NCI-H82 treated with DMSO at 0.1 percent for 48 hours (cell line): ENCODE data around the gene DCC.

Experiments used
- DNase-seq: peaks from one replicate; lab custom pipeline; 2025; ENCODE audit not compliant: unreplicated experiment; lab: John Stamatoyannopoulos, UW

Gene DCC

DNA sequence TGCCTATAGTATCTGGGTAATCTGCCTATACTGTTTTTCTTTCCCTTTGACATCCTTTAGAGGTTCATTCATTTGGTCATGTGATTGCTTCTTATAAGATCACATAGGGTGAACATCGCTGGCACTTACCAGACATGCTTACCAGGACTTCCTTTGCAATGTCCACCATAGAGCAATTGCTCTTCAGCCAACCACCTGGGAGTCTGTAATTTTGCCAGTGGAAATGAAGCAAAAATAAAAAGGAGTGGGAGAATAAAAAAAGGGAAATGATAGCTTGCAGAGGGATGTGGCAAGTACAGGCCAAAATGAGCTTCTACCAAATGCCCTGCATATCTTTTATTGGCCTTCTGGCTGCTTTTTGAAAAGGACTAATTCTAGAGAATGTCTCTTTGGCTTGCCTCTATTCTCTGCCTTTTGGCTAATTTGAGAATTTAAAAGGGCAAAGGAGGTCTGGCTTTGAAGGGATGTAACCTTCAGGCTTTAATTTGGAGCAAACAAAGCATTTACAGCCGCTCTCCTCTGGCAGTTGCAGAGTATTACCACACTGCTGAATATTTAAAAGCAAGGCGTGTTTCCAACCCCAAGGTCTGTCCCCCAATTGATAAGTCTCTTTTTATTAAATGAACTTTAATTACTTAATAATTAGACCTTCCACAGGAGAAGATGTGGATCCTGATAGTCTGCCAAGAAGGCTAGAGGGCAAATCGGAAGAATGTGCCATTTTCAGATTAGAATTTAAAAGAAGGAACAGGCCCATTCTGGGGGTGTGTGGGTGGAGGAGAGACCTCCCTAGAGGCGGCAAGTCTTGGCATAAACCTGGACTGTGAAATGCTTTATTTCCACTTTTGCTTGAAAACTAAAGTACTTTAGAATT, 557.9 kb downstream of the DCC start:
- DNase-seq, result no peak

DNA sequence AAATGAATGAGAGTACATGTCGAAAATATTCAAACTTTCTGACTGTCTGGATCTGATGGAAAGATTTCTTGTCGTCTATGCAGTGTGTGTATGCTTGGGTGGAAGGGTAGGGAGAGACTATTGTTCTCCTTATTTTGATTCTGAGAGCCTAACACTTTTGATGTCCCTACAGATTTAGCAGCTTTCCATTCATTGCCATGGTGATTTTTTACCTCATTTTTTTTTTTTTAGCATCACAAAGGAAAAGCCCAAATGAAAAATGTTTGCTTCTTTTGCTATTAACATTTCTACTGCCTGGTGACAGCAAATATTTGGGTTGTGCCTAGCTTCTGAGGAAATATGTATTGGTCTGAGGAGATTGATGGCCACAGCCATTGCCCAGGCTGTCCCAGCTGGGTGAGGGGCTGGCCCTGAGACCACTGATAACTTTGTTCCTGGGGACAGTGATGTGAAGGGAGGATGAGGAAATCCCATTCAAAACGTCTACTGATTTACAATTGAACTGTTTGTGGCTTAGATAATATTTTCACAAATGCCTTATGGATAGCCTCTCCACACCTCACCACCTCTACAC, 558.6 kb downstream of the DCC start:
- no peak for DNase-seq

DNA sequence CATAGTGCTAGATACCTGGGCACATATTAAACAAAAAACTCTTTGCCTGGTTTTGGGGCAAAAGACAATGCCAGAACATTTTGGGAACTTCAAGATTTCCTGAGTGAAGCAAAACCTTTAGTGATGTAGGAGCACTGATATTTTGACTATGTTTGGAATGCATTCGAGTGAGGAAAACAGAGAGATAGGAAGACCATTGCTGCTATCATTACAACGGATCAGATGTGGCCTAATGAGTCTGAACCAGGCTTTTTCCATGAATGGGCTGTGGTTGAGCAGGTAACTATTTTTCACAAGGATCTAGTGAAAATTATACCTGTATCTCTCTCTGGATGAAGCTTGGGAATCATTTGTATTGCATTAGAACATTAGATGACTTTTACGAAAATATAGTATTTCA, 562.2 kb downstream of the DCC start:
- no peak for DNase-seq

DNA sequence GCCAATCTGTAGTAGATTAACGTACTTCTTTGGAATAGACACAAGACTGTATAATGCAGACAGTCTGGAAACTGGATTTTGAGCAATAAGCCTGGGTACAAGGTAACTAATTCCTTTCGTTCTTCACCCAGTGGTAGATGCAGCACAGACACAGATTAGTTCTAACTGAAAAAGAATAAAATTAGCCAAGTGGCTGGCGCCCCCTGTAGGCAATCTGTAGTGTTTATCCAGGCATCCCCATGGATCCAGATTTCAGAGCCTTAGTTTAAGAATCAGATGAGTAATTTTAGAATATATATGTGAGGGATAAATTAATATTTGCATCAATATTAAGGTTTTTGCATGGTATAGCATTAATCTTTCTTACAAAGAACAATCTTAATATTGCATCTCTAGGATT, 563.9 kb downstream of the DCC start:
- DNase-seq, result peak; percentile 43

DNA sequence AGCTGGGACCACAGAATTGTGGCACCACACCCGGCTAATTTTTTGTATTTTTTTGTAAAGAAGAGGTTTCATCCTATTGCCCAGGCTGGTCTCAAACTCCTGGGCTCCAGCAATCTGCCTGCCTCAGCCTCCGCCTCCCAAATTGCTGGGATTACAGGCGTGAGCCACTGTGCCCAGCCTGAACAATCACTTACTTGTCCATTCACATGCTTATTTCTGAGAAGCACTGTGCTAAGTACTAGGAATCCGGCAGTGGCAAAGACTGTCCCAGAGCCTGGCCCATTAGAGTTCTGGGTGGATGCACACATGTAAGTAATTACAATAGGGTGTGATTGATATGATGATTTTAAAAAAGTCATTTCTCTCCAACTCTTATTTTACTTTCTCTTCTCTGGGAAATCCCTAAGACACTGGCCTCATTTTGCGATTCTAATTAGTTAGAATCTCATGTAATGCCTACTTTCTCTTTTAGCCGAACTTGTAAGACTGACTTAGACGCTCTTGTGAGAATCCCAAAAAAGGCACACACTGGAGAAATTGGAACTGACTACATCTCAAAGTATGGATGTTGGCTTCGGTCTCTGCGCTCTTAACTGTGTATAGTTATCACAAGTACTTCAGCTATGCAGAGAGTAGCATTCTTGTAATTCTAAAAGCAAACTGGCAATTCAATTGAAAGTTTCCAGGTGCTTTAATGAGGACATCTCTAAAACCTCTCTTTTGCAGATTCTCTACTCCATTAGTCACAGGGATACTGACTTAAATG, 567.7 kb downstream of the DCC start:
- no peak for DNase-seq

DNA sequence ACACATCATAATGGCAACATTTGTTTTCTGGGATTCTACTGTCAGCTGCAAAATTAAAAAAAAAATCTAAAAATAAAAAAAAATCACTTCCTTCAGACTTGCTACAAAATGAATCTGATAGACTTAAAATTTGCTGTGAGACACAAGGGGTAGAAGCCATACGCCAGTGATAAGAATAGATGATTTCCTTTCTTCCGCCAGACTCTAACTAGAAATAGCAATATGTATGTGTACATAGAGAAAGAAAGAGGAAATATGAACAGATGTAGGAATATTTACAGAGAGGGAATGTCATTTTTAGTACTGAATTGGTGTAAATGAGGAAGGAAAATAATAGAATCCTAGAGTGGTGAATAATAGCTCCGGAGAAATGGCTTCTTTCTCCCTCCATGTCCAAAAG, 574.2 kb downstream of the DCC start:
- DNase-seq, result no peak

DNA sequence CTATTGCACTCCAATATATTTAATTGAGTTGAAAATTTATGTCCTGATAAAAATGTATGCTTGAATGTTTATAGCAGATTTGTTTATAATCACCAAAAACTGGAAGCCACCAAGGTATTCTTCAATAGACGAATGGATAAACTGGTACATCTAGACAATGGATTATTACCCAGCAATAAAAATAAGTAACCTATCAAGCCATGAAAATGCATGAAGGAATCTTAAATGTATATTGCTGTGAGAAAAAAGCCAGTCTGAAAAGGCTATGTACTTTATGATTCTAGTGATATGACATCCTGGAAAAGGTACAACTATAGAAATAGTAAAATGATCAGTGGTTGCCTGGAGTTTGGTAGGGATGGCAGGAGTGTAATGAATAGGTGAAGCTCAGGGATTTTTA, 580.7 kb downstream of the DCC start:
- DNase-seq, result no peak

DNA sequence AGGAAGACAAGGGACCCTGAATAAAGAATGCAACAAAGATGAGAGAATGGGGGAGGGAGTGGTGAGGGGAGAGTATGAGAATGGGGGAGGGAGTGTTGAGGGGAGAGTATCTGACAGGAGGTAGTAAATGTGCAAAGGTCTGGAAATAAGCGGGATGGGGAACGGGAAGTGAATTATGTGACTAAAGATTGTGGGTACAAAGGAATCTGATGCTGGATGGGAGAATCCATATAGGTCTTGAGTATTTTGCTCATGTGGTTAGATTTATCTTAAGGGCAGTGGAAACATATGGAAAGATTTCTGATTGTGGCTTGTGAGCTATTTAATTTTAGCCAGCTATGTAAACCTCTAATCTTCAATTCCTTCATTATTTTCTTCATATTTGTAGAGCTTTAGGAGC, 593.4 kb downstream of the DCC start:
- no peak for DNase-seq

DNA sequence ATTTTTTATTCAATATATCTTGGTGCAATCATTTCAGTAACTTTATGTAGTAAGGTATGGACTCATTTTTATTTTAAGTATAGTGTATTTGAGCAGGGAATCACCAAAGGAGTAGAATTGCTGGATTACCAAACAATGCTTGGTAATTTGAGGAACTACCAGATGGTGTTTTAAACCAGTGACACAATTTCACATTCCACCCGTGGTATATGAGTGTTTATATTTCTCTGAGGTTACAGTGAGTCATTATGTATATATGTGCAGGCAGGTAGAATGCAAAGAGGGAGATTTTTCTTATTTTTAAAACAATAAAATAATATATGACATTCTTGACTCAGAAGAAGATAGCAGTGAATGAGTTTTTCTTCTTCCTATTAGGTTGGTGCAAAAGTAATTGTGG, 596.9 kb downstream of the DCC start:
- no peak for DNase-seq

DNA sequence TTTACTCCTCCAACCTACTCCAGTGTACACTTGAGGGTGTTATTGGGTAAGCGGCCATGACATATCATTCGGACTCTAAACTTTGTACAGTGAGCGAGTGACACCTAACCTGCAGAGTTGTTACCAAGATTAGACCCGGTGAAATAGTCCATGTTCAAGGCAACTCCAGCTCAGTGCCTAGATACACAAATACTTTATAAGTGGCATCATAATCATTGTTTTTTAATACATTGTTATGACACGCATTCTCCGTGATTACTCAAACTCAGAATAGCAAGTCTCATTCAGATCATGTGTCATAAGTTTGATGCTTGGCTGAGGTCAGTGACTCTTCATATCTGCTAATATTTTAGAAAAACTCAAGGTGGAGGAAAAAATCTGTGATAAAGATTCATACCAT, 597.8 kb downstream of the DCC start:
- no peak for DNase-seq

DNA sequence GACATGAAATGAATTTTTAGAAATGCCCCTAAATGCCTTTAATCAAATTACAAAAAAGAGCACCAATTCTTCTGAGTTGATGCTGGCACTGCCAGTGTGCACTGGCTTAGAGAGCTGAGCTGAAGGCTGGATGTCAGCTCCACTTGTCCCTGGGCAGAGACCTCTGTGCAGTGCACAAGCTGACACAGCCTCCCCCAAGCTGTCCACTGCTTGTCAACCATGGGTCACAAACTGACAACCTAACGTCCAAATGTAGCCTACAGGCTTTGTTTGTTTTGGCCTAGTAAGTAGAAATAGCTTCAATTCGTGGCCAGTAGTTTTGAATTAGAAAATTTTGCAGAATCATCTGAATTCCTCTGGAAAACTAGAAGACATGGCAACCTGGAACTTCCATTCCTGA, 605.6 kb downstream of the DCC start:
- DNase-seq, result no peak

DNA sequence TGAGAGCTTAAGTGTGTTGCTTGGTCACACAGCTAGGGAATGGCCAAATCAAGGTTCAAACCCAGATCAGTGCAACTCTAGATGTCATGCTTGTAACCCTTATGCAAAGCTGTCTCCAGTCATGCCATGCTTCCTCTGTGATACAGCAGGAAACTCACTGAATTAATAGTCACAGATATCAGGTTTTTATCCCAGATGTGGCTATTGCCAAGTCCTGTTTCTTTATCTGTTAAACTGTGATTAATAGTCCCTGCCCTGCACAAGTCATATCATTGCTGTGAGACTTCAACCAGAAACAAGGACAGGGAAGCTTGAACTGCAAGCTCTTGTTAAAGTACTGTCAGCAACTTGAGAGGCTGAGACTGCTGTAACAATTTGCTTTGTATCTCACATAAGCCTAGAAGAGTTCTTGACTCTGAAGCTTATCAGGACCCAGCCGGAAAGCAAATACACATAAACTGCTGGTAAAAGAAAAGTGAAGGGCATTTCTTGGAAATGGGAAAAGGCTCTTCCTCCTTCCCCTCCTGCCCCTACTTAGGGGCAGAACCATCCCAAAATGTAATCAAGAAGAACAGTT, 609.0 kb downstream of the DCC start:
- DNase-seq, result no peak

DNA sequence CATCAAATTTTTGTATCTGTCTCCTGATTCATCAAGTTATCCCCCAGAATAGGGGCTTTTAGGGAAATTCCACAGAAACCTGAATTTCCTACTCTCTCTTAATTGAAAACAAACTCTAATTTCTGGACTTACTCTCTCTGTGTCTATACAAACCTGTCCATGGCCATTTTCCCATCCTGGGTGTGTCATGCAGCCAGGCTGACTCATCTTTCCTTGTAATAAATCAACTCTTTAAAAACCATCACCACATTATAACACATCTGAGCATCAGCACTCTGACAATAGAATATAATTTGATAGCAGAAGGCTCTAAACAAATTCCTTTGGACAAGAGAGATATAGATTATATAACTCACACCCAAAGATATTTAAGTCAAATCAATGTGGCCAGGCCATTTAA, 610.2 kb downstream of the DCC start:
- no peak for DNase-seq

DNA sequence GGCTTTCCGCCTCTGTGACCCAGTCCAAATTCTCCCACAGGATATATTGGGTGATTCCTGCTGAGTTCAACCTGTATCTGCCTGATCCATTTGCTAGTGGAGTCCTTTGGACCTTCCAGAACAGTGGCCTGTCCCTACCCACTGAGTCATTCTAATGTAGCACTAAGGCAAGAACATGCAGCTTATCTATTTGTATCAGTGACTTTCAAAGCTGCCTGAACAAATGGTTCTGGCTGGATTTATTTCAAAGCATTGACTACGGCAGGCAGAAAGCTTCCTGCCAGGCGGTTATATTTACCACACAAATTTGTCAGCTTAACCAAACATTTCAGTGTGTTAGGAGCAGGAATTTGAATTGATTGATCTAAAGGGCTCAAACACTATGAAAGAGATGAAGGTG, 613.4 kb downstream of the DCC start:
- DNase-seq, result no peak

DNA sequence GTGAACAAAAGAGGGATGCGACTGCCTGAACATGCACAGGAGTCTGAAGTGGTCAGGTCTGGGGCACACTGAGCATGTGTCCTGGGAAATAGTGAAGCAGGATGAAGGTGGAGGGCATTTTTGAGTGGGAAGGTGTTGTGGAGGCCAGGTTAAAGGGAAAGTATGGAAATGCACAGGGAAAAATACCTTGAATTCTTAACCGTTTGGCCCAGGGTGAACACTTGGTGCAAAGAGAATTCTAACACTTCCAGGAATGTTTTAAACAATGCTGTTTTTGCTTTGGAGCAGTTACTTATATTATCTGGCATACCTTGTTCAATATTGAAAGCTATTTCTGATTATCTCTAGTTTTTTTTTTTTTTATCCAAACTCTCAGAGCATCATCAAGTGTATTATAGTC, 623.5 kb downstream of the DCC start:
- no peak for DNase-seq

DNA sequence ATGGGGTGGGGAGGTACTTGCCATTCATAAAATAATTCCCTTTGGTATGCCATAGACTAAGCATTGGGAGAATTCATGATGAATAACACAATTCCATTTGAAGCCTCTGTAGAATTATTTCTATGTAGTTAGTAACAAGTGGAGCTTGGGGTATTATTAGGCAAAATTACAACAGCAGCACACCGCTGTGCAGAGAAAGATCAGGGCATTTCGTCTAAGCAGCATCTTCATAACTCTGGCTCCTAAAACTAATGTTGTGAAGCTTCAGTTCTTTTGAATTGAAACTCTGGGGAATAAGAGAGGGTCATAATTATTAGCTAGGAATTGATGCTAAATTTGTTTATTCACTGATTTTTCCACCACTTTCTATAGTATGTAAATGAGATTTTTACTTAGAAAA, 630.7 kb downstream of the DCC start:
- DNase-seq, result no peak

DNA sequence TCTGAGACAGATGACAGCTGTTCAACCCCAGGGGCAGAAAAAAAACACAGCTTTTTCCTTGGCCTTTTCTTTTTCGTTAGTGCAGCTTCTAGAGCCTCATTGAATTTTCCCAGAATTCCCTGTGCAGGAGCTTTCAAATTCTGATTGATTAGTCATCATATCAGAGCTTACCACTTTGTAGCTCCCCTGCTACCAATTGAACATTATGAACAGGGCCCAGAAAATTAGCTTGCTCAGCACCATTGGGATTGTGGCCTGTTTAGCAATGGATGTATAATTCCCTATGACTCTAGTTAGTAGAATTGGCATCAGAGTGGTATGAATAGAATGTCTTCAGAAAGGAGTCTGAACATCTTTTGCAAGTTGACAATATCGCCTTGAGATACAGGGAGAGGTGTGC, 631.1 kb downstream of the DCC start:
- no peak for DNase-seq

DNA sequence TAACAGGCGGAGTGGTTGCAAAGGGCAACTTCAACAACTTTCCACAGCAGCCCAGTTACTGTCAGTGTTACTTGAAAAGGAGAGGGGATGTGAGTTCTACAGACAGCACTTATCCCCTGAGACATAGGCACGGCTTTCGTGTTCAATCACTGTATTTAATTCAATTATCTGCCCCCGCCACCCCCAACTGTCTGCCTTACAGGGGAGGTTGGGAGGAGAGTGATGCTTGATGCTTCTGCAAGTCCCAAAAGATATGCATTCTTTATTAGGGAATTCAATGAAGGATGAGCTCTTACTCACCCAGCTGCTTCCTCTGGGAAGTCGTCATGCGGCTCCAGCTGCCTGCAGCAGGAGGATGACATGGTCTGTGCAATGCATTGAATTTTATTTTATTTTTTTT, 639.9 kb downstream of the DCC start:
- peak; percentile 11 for DNase-seq

DNA sequence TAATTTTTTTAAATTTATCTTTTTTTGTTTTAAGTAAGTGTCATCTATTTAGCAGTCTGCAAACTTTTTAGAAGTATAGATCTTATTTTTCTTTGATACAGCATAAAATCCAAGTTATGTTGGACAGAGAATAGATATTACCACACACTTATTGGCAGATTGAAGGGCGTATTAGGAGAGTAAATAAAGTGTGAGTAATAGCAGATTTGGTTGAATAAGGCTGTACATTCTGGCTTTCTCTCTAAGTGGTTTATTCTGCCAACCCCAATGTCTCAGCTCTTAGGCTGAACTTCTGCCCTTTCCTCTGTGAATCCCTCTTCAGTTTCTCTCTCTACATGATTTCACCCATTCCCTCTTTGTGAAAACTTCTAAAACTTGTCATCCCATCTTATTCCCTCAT, 651.2 kb downstream of the DCC start:
- no peak for DNase-seq

DNA sequence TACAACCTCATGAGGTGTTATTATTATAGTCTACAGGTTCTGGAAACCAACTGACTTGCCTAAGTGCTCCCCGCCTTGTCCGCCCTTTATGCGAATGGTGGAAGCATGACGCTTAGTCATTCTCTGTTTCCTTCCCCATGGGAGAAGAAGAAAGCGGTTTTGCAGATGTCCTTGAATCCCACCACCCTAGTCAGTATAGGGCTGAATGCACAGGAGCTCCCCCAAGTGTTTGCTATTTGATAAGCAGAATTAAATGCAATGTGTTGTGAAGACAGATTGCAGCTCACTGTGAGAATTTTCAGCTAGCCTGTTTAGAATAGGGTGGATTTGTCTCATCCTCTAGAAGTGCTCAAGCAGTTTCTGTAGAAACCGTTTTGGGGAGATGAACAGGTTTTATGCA, 652.0 kb downstream of the DCC start:
- DNase-seq, result peak; percentile 28

DNA sequence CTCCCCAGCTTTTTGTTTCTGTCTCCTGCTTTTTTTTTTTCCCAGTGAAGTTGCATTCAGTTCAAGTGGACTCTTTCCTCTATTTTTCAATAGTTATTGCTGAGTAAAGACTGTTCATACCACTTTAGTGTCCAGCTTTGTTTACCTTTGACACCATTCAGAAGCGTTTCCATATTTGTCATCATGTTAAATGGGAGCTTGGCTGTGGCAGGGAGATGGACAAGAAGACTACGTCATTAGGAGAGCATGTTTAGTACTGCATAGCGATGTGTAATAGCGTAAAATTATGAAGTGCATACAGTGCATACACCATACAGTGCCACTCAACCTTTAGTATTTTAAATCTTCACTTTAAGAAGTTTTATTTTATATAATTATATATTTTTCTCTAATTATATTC, 655.9 kb downstream of the DCC start:
- no peak for DNase-seq

DNA sequence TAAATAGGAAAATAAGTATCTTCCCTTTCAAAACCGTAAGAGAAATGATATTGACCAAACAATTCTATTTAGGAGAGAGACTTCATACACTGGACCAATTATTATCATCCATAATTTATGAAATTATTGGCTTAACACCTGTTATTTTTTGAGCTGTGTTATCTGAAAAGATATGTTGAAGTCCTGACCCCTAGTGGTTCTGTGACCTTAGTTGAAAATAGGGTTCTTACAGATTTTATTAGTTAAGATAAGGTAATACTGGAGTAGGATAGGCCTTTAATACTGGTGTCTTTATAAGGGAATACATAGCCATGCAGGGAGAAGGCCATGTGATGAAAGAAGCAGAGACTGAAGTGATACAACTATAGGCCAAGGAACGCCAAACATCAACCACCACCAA, 659.6 kb downstream of the DCC start:
- DNase-seq, result no peak
